Measurements from ENCODE around the gene KCTD2.
A peak's percentile ranks its signal among the peaks of the same experiment; 100 is the strongest.

DNA sequence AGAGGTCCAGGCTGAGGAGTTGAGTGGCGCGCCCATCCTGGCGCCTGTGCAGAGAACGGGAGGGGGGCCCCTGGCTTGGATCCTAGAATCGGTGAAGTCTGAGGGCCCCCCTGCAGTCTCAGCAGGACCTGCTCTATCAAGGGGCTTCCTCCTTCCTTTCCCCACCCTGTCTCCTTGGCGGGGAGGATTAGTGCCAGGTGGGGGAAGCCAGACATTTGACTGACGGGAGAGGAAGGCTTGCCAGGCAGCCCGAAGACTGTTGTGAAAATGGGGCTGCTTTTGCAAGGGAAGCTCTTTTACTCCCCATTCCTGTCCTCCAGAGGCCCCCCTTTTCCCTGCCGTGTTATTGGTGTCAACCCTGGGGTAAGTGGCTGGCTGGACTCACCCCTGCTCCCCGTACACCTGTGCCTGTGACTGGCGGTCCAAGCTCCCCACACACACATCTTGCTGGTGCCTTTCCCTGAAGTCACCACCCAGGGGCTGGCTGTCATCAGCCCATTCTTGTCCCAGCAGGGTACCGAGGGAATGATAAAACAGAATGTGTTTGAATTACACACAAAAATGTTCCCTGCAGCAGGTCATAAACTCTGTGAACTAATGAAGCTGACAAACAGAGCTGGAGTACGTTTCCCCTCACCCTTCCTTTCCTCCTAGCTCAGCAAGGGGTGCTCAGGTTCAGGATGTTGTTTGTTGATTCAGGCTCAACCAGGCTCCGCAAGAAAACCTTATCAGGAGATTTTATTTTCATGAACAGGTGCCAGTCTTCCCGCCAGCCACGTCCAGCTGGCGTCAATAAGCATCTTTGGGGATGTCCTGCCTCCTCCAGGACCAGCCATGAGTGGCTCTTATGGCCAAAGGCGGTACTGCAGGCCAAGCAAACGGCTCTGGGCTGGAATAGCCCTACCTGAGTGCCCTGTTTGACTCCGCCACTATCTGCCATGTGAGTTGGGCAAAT, 58.4 kb downstream of the KCTD2 start:
- TF ChIP-seq CTCF (IDR thresholded peaks at IDR 0.05; ENCODE audit: insufficient read depth, low read depth, low read length) (peak; percentile 78), EZH2 (IDR thresholded peaks at IDR 0.05; ENCODE audit: insufficient read depth, low read length) (no peak)
